Testis (tissue), 2 donors: Measurements from ENCODE around the gene TMEM19.
"Not testable (repeated sequence)": the region's sequence is repeated elsewhere in the genome, so short reads cannot be mapped to it uniquely, and the experiment has no call there.

Experiments
- POLR2A ChIP-seq: fragments of 450-650 bp; IDR thresholded peaks from one replicate; pipeline ENCODE4 v1.6.1; 2017; ENCODE audit warnings: antibody characterized with exemption, mild to moderate bottlenecking, moderate library complexity
- TF ChIP-seq, protein P1 (sequence below), 3 experiments: fragments of 450-650 bp in 2 of 3; fragments of 200-600 bp in 1 of 3; sonication (generic) in 1 of 3; IDR thresholded peaks; one replicate each; pipeline ENCODE4 v1.5.1; 2016 to 2019; ENCODE audit warnings: antibody characterized with exemption in 3 of 3, mild to moderate bottlenecking in 2 of 3, moderate library complexity in 1 of 3

GRCh38 chr12:71693651-71694050 lies 7.8 kb downstream of the TMEM19 start:
- TF ChIP-seq, protein P1, sequence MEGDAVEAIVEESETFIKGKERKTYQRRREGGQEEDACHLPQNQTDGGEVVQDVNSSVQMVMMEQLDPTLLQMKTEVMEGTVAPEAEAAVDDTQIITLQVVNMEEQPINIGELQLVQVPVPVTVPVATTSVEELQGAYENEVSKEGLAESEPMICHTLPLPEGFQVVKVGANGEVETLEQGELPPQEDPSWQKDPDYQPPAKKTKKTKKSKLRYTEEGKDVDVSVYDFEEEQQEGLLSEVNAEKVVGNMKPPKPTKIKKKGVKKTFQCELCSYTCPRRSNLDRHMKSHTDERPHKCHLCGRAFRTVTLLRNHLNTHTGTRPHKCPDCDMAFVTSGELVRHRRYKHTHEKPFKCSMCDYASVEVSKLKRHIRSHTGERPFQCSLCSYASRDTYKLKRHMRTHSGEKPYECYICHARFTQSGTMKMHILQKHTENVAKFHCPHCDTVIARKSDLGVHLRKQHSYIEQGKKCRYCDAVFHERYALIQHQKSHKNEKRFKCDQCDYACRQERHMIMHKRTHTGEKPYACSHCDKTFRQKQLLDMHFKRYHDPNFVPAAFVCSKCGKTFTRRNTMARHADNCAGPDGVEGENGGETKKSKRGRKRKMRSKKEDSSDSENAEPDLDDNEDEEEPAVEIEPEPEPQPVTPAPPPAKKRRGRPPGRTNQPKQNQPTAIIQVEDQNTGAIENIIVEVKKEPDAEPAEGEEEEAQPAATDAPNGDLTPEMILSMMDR (IDR thresholded peaks at IDR 0.05) = not testable (repeated sequence)
- TF ChIP-seq POLR2A = not testable (repeated sequence)
